ENCODE data around the gene SNU13.
A peak's percentile ranks its signal among the peaks of the same experiment; 100 is the strongest.

The SNU13 gene

GRCh38 chr22:41709341-41709740 is 20.7 kb upstream of the SNU13 start:
- no peak overlapping the region for H3K4me3 ChIP-seq (ENCODE audit: low read length)
- TF ChIP-seq, protein P1, sequence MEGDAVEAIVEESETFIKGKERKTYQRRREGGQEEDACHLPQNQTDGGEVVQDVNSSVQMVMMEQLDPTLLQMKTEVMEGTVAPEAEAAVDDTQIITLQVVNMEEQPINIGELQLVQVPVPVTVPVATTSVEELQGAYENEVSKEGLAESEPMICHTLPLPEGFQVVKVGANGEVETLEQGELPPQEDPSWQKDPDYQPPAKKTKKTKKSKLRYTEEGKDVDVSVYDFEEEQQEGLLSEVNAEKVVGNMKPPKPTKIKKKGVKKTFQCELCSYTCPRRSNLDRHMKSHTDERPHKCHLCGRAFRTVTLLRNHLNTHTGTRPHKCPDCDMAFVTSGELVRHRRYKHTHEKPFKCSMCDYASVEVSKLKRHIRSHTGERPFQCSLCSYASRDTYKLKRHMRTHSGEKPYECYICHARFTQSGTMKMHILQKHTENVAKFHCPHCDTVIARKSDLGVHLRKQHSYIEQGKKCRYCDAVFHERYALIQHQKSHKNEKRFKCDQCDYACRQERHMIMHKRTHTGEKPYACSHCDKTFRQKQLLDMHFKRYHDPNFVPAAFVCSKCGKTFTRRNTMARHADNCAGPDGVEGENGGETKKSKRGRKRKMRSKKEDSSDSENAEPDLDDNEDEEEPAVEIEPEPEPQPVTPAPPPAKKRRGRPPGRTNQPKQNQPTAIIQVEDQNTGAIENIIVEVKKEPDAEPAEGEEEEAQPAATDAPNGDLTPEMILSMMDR (conservative IDR thresholded peaks at IDR 0.05; ENCODE audit: low read depth, low read length): no peak
- DNase-seq (ENCODE audit: low read depth): no peak

GRCh38 chr22:41702763-41703162 is 14.1 kb upstream of the SNU13 start:
- no peak overlapping the region for H3K4me3 ChIP-seq (ENCODE audit: low read length)
- TF ChIP-seq, protein P1 (conservative IDR thresholded peaks at IDR 0.05; ENCODE audit: low read depth, low read length): no peak
- no peak for DNase-seq (ENCODE audit: low read depth)

DNA sequence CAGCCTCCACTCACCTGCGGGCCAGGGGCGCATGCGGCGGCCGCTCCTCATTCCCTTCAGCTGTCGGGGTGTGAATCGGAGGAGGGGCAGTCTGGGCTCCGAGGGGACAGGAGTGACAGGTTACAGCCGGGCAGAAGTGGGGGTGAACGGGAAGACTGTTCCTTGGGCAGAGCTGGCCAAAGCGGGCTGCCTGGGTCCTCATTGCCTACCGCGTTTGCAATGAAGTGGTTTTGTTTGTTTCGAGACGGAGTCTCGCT is 11.4 kb upstream of the SNU13 start:
- no peak overlapping the region for H3K4me3 ChIP-seq (ENCODE audit: low read length)
- TF ChIP-seq, protein P1 (conservative IDR thresholded peaks at IDR 0.05; ENCODE audit: low read depth, low read length): no peak

GRCh38 chr22:41699264-41700107 is 10.8 kb upstream of the SNU13 start, which contains the start of gene MEI1:
Gene MEI1, plus strand, starts transcription at chr22:41699503. Its CDS starts 36 bp downstream, at chr22:41699539.
- no peak within 1 kb of the TSS for H3K4me3 ChIP-seq (ENCODE audit: low read length)
- TF ChIP-seq, protein P1 (conservative IDR thresholded peaks at IDR 0.05; ENCODE audit: low read depth, low read length): no peak
- no peak for DNase-seq (ENCODE audit: low read depth)

More for the DNA sequence above, 11.4 kb upstream of the SNU13 start:
- DNase-seq (ENCODE audit: low read depth): no peak

GRCh38 chr22:41697126-41697775 is 8.6 kb upstream of the SNU13 start:
- TF ChIP-seq, protein P1 (conservative IDR thresholded peaks at IDR 0.05; ENCODE audit: low read depth, low read length): peak; percentile 97
- DNase-seq (ENCODE audit: low read depth): peak; percentile 56
- peak overlapping the region; percentile 38 for H3K4me3 ChIP-seq (ENCODE audit: low read length)

GRCh38 chr22:41696703-41697102 is 8.0 kb upstream of the SNU13 start:
- no peak overlapping the region for H3K4me3 ChIP-seq (ENCODE audit: low read length)
- no peak for DNase-seq (ENCODE audit: low read depth)
- TF ChIP-seq, protein P1 (conservative IDR thresholded peaks at IDR 0.05; ENCODE audit: low read depth, low read length): no peak

DNA sequence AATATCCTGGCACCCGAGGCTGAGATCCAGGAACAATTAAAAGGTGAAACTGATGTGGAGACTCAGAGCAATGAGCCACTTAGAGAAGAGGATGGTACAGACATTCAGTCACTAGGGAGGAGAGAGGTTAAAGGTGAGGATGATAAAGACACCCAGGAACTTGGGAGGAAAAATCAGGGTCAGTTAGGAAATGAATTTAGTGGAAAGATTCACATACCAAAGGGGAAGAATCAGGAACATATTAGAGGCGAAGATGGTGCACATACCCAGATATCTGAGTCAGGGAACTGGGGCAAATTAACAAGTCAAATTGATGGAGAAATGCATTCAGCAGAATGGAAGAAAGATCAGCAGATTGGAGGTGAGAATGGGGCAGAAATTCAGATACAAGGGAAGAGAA is 6.5 kb upstream of the SNU13 start:
- no peak for DNase-seq (ENCODE audit: low read depth)
- TF ChIP-seq, protein P1 (conservative IDR thresholded peaks at IDR 0.05; ENCODE audit: low read depth, low read length): no peak
- no peak overlapping the region for H3K4me3 ChIP-seq (ENCODE audit: low read length)
